ENCODE measurements around the gene TAGLN.

TAGLN gene

GRCh38 chr11:117171007-117171403, 28.2 kb upstream of the TAGLN start:
- no peaks in the 10 kb centered on the region for H3K79me2 ChIP-seq (ENCODE audit: control insufficient read depth, low read length)
- H3K36me3 ChIP-seq (ENCODE audit: control insufficient read depth, low read length), result peaks cover 55% of the 10 kb centered on the region
- no peaks in the 10 kb centered on the region for H4K20me1 ChIP-seq (ENCODE audit: control insufficient read depth, insufficient read depth, low read depth, low read length)
- no peaks in the 10 kb centered on the region for H3K4me1 ChIP-seq (ENCODE audit: control insufficient read depth, low read length)
- no peak overlapping the region for H3K4me3 ChIP-seq (ENCODE audit: low read length)
- no peaks in the 10 kb centered on the region for H3K9me2 ChIP-seq (replicated peaks; ENCODE audit: control insufficient read depth, low read length)
- TF ChIP-seq CTCF (IDR thresholded peaks at IDR 0.05; ENCODE audit: low read depth, low read length, poor library complexity, severe bottlenecking) (no peak), EZH2phosphoT487 (IDR thresholded peaks at IDR 0.05; ENCODE audit: borderline replicate concordance, low read length) (no peak)
- no peak overlapping the region for H3K4me2 ChIP-seq (ENCODE audit: low read length)
- no peaks in the 10 kb centered on the region for H3K27me3 ChIP-seq (ENCODE audit: control insufficient read depth, low read length)
- no peak overlapping the region for H3K27ac ChIP-seq (ENCODE audit: low read depth, low read length)
- H3K9me3 ChIP-seq (ENCODE audit: control insufficient read depth, insufficient read depth, low read length), result no peaks in the 10 kb centered on the region
- H3F3A ChIP-seq (ENCODE audit: control insufficient read depth, insufficient read depth), result peaks cover 6% of the 10 kb centered on the region

GRCh38 chr11:117171404-117172061, 27.6 kb upstream of the TAGLN start:
- no peak overlapping the region for H3K27ac ChIP-seq (ENCODE audit: low read depth, low read length)
- peaks cover 4% of the 10 kb centered on the region for H3F3A ChIP-seq (ENCODE audit: control insufficient read depth, insufficient read depth)
- no peaks in the 10 kb centered on the region for H3K4me1 ChIP-seq (ENCODE audit: control insufficient read depth, low read length)
- no peaks in the 10 kb centered on the region for H3K27me3 ChIP-seq (ENCODE audit: control insufficient read depth, low read length)
- H3K79me2 ChIP-seq (ENCODE audit: control insufficient read depth, low read length), result no peaks in the 10 kb centered on the region
- TF ChIP-seq EZH2phosphoT487 (IDR thresholded peaks at IDR 0.05; ENCODE audit: borderline replicate concordance, low read length) (no peak), CTCF (IDR thresholded peaks at IDR 0.05; ENCODE audit: low read depth, low read length, poor library complexity, severe bottlenecking) (no peak)
- no peak overlapping the region for H3K4me3 ChIP-seq (ENCODE audit: low read length)
- no peaks in the 10 kb centered on the region for H3K9me2 ChIP-seq (replicated peaks; ENCODE audit: control insufficient read depth, low read length)
- no peak overlapping the region for H3K4me2 ChIP-seq (ENCODE audit: low read length)
- peaks cover 49% of the 10 kb centered on the region for H3K36me3 ChIP-seq (ENCODE audit: control insufficient read depth, low read length)
- no peaks in the 10 kb centered on the region for H3K9me3 ChIP-seq (ENCODE audit: control insufficient read depth, insufficient read depth, low read length)
- no peaks in the 10 kb centered on the region for H4K20me1 ChIP-seq (ENCODE audit: control insufficient read depth, insufficient read depth, low read depth, low read length)

- Histone ChIP-seq H3K9me3 (ENCODE audit: control insufficient read depth, insufficient read depth, low read length) (no peaks in the 10 kb centered on the region), H3F3A (ENCODE audit: control insufficient read depth, insufficient read depth) (peaks cover 6% of the 10 kb centered on the region), H3K9me2 (replicated peaks; ENCODE audit: control insufficient read depth, low read length) (no peaks in the 10 kb centered on the region), H4K20me1 (ENCODE audit: control insufficient read depth, insufficient read depth, low read depth, low read length) (no peaks in the 10 kb centered on the region), H3K4me1 (ENCODE audit: control insufficient read depth, low read length) (peaks cover 4% of the 10 kb centered on the region), H3K27me3 (ENCODE audit: control insufficient read depth, low read length) (no peaks in the 10 kb centered on the region), H3K79me2 (ENCODE audit: control insufficient read depth, low read length) (no peaks in the 10 kb centered on the region), H3K27ac (ENCODE audit: low read depth, low read length) (no peak overlapping the region), H3K36me3 (ENCODE audit: control insufficient read depth, low read length) (peaks cover 36% of the 10 kb centered on the region), H3K4me3 (ENCODE audit: low read length) (no peak overlapping the region), H3K4me2 (ENCODE audit: low read length) (no peak overlapping the region)
- TF ChIP-seq EZH2phosphoT487 (IDR thresholded peaks at IDR 0.05; ENCODE audit: borderline replicate concordance, low read length) (no peak), CTCF (IDR thresholded peaks at IDR 0.05; ENCODE audit: low read depth, low read length, poor library complexity, severe bottlenecking) (no peak)
These were observed 26.3 kb upstream of the TAGLN start for GRCh38 chr11:117172724-117173421.

Data from DOHH2 (cell line).